ENCODE measurements around the gene REXO2. TPM values are rescaled to one million over a fixed set of nuclear protein-coding genes. Genes with fewer than 3 reads are reported as not detected.

Gene REXO2
- total and polyA plus RNA-seq, 7 donors = 44.1 to 77.4 (median 67.5) TPM

GRCh38 chr11:114479331-114479730 is 40.1 kb downstream of the REXO2 start:
- Histone ChIP-seq H3K27ac (no peak overlapping the region), H3K9me3 (no peaks in the 10 kb centered on the region), H3K27me3 (ENCODE audit: insufficient read depth in 3 of 3, low read length in 2 of 3) (no peaks in the 10 kb centered on the region), H3K4me3 (no peak overlapping the region), H3K36me3 (ENCODE audit: insufficient read depth in 1 of 2, low read depth in 1 of 2) (no peaks in the 10 kb centered on the region), H3K4me1 (no peaks in the 10 kb centered on the region)
- TF ChIP-seq CTCF (IDR thresholded peaks at IDR 0.05) = no peak
- WGBS, 3 donors = 83 to 91% (median 88%) methylated on average over 1 of the region's 1 CpG
- DNase-seq (no peak), ATAC-seq (no peak)
- intact Hi-C loops (cut with DNase I) = no loop called here

GRCh38 chr11:114482114-114482513 is 42.8 kb downstream of the REXO2 start:
- no peak for ATAC-seq

GRCh38 chr11:114483929-114484328 is 44.7 kb downstream of the REXO2 start:
- Histone ChIP-seq H3K36me3 (ENCODE audit: insufficient read depth in 1 of 2, low read depth in 1 of 2) (no peaks in the 10 kb centered on the region), H3K9me3 (no peaks in the 10 kb centered on the region), H3K27me3 (ENCODE audit: insufficient read depth in 3 of 3, low read length in 2 of 3) (no peaks in the 10 kb centered on the region), H3K4me3 (no peak overlapping the region), H3K27ac (no peak overlapping the region), H3K4me1 (no peaks in the 10 kb centered on the region)
- ATAC-seq (no peak), DNase-seq (no peak)
- intact Hi-C loops (cut with DNase I) = no loop called here
- no peak for TF ChIP-seq CTCF (IDR thresholded peaks at IDR 0.05)
- 81 to 89% (median 88%) methylated on average over 2 of the region's 2 CpGs for WGBS, 3 donors

More at GRCh38 chr11:114482114-114482513, 42.8 kb downstream of the REXO2 start:
- intact Hi-C loops (cut with DNase I) = no loop called here
- Histone ChIP-seq H3K4me1 (no peaks in the 10 kb centered on the region), H3K27me3 (ENCODE audit: insufficient read depth in 3 of 3, low read length in 2 of 3) (no peaks in the 10 kb centered on the region), H3K27ac (no peak overlapping the region), H3K4me3 (no peak overlapping the region), H3K36me3 (ENCODE audit: insufficient read depth in 1 of 2, low read depth in 1 of 2) (no peaks in the 10 kb centered on the region), H3K9me3 (no peaks in the 10 kb centered on the region)
- no peak for TF ChIP-seq CTCF (IDR thresholded peaks at IDR 0.05)
- DNase-seq = no peak
- 73 to 81% (median 80%) methylated on average over 1 of the region's 1 CpG for WGBS, 3 donors

GRCh38 chr11:114496915-114497314 is 57.6 kb downstream of the REXO2 start:
- no peak for TF ChIP-seq CTCF (IDR thresholded peaks at IDR 0.05)
- intact Hi-C loops (cut with DNase I) = no loop called here
- WGBS, 3 donors = 87 to 90% (median 89%) methylated on average over 3 of the region's 3 CpGs
- H3K4me1 ChIP-seq = no peaks in the 10 kb centered on the region
- DNase-seq (no peak), ATAC-seq (no peak)
- no peak overlapping the region for H3K27ac ChIP-seq
- H3K4me3 ChIP-seq = no peak overlapping the region
- H3K27me3 ChIP-seq (ENCODE audit: insufficient read depth in 3 of 3, low read length in 2 of 3) = no peaks in the 10 kb centered on the region
- no peaks in the 10 kb centered on the region for H3K36me3 ChIP-seq (ENCODE audit: insufficient read depth in 1 of 2, low read depth in 1 of 2)
- H3K9me3 ChIP-seq = no peaks in the 10 kb centered on the region

- ATAC-seq (no peak), DNase-seq (no peak)
- Histone ChIP-seq H3K4me3 (no peak overlapping the region), H3K36me3 (ENCODE audit: insufficient read depth in 1 of 2, low read depth in 1 of 2) (no peaks in the 10 kb centered on the region), H3K27ac (no peak overlapping the region), H3K4me1 (no peaks in the 10 kb centered on the region), H3K9me3 (no peaks in the 10 kb centered on the region), H3K27me3 (ENCODE audit: insufficient read depth in 3 of 3, low read length in 2 of 3) (no peaks in the 10 kb centered on the region)
- intact Hi-C loops (cut with DNase I) = no loop called here
- no peak for TF ChIP-seq CTCF (IDR thresholded peaks at IDR 0.05)
These were observed 60.5 kb downstream of the REXO2 start for GRCh38 chr11:114499756-114500155.

Measured in psoas muscle (tissue), 8 donors.